Right lobe of liver (tissue), 4 donors: ENCODE measurements around the gene HDDC2.

Experiments used
- CTCF ChIP-seq, 4 donors: fragments of 200-600 bp in 3 of 4; fragments of 450-650 bp in 1 of 4; IDR thresholded peaks; one replicate each; pipeline versions ENCODE4 v1.5.1 to v1.8.0; 2016 to 2022; ENCODE audit warnings: antibody characterized with exemption in 4 of 4, mild to moderate bottlenecking in 2 of 4
- POLR2A ChIP-seq: fragments of 450-650 bp; IDR thresholded peaks from one replicate; pipeline ENCODE4 v1.6.1; 2017; ENCODE audit warnings: antibody characterized with exemption, mild to moderate bottlenecking
- donor health status: DM: no; HTN: no; CAD: no.
- donor health status: DM: no; HTN: no; CAD: no.
- donor health status: DM: no; HTN: yes; CAD: no.

- TF ChIP-seq CTCF (IDR thresholded peaks at IDR 0.05) (no peak), POLR2A (no peak)
These were observed 37.9 kb upstream of the HDDC2 start for GRCh38 chr6:125339653-125340052.
